HG03442 (cell line): ENCODE measurements around the gene PSORS1C1.

Source experiments
- ATAC-seq: cut with Tn5 transposase; IDR thresholded peaks from one replicate; pipeline ENCODE4 v1.9.1; 2021; ENCODE audit warnings: mild to moderate bottlenecking, moderate library complexity; ENCODE audit not compliant: unreplicated experiment

PSORS1C1 gene

GRCh38 chr6:31125162-31125561 is 10.6 kb downstream of the PSORS1C1 start:
- ATAC-seq, result no peak

GRCh38 chr6:31125586-31126363 is 11.2 kb downstream of the PSORS1C1 start:
- no peak for ATAC-seq

DNA sequence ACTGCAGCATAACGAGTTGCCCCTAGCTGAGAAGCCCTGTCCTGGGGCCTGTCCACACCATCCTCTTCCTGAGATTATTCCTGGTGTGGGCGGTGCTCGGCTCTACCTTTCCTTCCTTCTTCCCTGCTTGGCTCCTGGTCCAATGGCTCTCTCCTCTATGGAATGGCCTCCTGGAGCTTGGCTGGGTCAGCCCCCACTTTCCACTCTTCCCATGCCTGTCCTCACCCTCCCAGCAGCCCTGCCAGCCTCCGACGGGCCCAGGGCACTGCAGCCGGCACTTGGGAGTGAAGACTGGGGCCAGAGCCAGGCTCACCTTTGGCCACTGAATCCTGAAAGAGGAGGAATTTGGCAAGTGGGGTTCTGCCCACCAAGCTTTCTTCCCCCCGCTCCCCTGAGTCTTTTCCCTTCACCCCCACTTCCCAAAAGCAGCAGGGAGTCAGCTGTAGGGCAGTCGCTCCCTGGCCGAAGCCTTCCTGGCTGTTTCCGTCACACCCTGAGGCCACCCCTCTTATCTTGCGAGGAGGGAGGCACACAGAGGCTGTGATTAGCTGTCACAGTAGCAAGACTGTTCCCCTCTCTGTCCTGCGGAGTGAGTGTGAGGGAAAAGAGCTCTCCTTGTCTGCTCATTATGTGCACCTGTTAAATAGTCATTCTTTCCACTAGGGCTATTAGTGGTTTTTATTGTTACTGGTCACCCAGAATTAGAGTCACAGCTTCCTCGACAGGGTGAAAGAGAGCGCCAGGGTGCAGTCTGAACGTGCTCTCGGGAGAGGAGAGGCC is 12.0 kb downstream of the PSORS1C1 start:
- ATAC-seq, result no peak

GRCh38 chr6:31128093-31128676 is 13.6 kb downstream of the PSORS1C1 start:
- ATAC-seq, result no peak

- ATAC-seq, result no peak
Measured at GRCh38 chr6:31129130-31129529, 14.5 kb downstream of the PSORS1C1 start.

DNA sequence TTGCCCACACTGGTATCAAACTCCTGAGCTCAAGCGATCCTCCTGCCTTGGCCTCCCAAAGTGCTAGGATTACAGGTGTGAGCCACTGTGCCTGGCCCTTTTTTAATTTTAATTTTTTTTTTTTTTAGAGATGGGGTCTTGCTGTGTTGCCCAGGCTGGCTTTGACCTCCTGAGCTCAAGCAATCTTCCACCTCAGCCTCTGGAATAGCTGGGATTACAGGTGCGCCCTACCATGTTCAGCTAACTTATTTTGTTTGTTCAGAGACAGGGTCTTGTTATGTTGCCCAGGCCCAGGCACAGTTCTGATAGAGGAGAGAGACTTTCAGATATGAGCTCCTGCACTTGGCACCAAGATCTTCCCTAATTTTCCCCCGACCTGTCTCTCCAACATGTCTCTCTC is 16.2 kb downstream of the PSORS1C1 start:
- no peak for ATAC-seq

GRCh38 chr6:31131595-31131994 is 17.0 kb downstream of the PSORS1C1 start:
- no peak for ATAC-seq

DNA sequence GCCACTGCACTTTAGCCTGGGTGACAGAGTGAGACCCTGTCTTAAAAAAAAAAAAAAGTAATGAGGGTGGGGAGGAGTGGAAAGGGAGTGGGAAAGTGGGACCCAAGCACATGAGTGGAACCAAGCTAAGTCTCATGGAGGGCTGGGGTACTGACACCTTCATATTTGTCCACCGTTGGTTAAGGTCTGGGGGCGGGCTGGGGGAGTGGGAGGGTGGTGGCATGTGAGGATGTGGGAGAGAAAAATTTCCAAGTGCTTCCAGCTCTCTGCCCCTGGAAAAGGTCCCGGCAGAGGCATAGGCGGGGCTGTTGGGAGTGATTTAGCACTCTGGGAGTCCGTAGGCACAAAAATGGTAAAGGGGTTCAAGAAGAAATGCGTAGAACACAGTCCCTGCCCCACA is 18.2 kb downstream of the PSORS1C1 start:
- ATAC-seq, result no peak

DNA sequence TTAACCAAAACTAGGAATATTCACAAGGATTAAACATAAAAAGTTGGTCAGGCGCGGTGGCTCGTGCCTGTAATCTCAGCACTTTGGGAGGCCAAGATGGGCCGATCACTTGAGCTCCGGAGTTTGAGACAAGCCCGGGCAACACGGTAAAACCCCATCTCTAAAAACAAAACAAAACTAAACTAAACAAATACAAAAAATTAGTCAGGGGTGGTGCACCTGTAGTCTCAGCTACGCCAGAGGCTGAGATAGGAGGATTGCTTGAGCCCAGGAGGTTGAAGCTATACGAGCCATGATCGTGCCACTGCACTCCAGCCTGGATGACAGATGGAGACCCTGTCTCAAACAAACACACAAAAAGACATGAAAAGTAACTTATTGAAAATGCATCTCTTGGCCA is 21.1 kb downstream of the PSORS1C1 start:
- ATAC-seq, result no peak

- ATAC-seq, result no peak
Measured at GRCh38 chr6:31138982-31139381, 24.4 kb downstream of the PSORS1C1 start, which contains the start of gene PSORS1C2. TSS of gene PSORS1C2 (minus strand) at chr6:31139066. CDS start at chr6:31139026, 40 bp downstream.

GRCh38 chr6:31139599-31139998 is 25.0 kb downstream of the PSORS1C1 start:
- no peak for ATAC-seq

- ATAC-seq, result no peak
Measured at GRCh38 chr6:31140643-31141042, 26.0 kb downstream of the PSORS1C1 start.

GRCh38 chr6:31142361-31142761 is 27.8 kb downstream of the PSORS1C1 start:
- no peak for ATAC-seq

DNA sequence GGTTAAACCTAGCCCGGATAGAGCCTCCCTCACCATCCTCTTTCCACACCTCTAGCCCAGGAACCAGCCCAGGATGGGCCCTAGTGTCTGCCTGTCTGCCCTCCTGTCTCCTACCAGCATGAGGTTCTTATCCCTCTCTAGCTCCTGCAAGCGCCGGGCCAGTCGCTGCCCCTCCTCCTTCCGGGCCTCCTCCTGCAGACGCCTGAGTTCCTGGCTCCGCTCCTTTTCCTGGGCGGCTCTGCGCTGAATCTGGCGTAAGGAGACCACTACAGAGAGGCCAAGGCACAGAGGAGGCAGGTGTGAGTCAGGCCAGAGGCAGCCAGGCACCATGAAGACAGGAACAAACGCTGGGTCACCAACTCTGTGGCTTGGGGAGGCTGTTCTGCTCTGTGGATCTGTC is 28.5 kb downstream of the PSORS1C1 start:
- ATAC-seq, result no peak

GRCh38 chr6:31144296-31144969 is 29.8 kb downstream of the PSORS1C1 start:
- ATAC-seq, result no peak

- no peak for ATAC-seq
Measured at GRCh38 chr6:31144970-31145340, 30.4 kb downstream of the PSORS1C1 start.

DNA sequence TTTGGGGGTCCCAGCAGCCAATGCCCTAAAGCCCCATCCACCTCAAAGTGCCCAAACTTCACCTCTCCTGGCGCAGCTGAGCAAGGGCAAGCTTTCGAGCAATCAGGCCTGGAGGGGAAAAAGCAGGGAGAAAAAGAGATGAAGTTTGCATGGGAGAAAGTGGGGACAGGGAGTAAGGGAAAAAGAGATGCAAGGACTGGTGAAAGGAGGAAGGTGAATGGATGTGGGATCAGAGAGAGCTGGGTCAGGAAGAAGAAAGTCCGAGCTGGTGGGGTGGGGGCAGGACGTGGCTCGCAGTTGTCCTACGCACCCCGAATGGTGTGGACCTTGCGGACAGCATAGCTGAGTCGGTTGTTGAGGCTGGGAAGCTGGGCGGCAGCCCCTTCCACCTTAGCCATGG is 30.8 kb downstream of the PSORS1C1 start:
- ATAC-seq, result no peak

DNA sequence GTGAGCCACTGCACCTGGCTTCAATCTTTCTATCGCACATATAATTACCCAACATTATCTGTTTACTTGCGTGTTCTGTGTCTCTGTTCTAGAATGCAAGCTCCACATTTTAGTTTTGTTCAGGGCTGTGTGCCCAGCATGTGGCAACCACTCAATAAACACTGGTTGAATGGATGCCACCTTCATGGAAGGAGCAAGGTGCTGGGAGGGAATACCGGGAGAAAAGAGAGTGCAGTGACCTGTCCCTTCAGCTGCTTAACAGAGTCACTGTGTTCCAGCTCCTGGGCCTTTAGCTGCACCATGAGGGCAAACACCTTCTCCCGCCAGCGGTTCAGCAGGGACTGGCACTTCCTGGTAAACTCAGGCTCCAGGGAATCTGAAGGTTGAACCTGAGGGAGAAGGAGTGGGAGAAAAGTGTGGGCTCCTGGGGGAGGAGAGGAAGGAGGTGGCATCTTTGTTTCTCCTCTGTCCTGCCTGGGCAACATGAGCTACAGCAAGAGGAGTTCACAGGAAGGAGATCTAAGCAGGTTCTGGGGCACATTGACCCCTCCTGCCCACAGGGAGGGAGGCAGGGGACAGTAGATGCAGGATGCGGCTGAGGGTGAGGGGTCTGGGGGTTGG is 35.3 kb downstream of the PSORS1C1 start:
- ATAC-seq, result no peak

DNA sequence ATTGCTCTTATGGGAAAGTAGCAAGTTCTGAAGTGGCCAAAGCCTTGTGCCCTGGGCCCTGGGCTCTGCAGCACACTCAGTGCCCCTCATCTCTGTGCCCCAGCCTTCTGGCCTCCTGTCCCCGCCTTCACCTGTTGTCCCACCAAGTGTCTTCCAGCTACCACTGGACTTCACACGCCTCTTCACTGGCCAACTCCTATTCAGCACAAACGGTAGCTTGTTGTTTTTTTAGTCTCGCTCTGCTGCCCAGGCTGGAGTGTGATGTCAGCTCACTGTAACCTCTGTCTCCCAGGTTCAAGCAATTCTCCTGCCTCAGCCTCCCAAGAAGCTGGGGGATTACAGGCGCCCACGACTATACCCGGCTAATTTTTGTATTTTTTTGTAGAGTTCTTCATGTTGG is 38.2 kb downstream of the PSORS1C1 start:
- no peak for ATAC-seq

DNA sequence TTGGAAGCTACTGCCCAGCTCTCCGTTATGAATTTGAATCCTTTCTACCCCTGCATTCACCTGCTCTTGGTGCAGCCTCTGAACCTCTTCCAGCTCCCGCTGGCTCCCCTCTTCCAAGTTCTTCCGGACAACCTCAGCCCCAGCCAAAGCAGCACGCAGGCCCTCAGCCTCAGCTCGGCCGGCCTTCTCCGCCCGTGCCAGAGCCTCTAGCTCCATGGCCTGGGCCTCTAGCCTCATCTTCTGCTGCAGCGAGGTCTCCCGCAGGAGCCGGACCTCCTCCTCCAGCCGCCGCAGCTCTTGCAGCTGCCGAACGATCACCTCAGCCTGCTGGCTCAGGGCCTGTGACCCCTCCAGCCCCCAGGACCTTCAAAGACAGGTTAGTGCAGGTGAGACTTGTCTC is 39.8 kb downstream of the PSORS1C1 start:
- no peak for ATAC-seq

DNA sequence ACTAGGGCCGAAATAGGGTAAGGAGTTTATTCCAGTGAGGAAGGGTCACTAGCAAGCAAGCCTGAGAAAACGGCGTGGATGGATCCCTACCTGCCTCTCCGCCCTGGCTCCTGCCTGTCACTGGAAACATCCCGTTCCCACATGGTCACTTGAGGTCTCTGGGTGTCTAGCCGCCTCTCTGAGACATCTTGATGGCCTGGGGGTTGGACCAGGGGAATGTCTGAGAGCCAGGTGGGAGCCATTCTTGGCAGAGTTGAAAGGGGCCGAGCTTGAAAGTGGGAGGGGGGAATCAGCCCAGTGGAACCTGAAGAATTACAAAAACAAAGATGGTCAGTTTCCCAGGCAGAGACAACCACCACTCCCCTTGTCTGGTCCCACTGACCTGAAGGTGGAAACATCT is 42.0 kb downstream of the PSORS1C1 start:
- ATAC-seq, result no peak
